Measurements from ENCODE around the gene ARL3. TPM values are rescaled to one million over a fixed set of nuclear protein-coding genes. Genes with fewer than 3 reads are reported as not detected.

The ARL3 gene
- total RNA-seq, 1 donor from 2014 or later = 12.1 TPM

GRCh38 chr10:102676534-102677315, 37.5 kb downstream of the ARL3 start:
- H3K36me3 Mint-ChIP-seq (ENCODE audit: low read depth) = peaks cover 4% of the 10 kb centered on the region
- peak overlapping the region; percentile 26 for H3K4me3 Mint-ChIP-seq (ENCODE audit: unreplicated experiment)
- no peaks in the 10 kb centered on the region for H3K9me3 Mint-ChIP-seq (ENCODE audit: low read depth)
- peaks cover 70% of the 10 kb centered on the region for H3K4me1 Mint-ChIP-seq (ENCODE audit: low read depth)
- no peak for DNase-seq (ENCODE audit: low spot score)
- no peak for TF ChIP-seq CTCF (IDR thresholded peaks at IDR 0.05)
- H3K27me3 Mint-ChIP-seq (ENCODE audit: low read depth) = no peaks in the 10 kb centered on the region
- H3K27ac Mint-ChIP-seq (ENCODE audit: unreplicated experiment) = peak overlapping the region; percentile 99

- peak overlapping the region; percentile 99 for H3K27ac Mint-ChIP-seq (ENCODE audit: unreplicated experiment)
- DNase-seq (ENCODE audit: low spot score) = no peak
- no peaks in the 10 kb centered on the region for H3K27me3 Mint-ChIP-seq (ENCODE audit: low read depth)
- TF ChIP-seq CTCF (IDR thresholded peaks at IDR 0.05) = no peak
- H3K4me1 Mint-ChIP-seq (ENCODE audit: low read depth) = peaks cover 70% of the 10 kb centered on the region
- H3K36me3 Mint-ChIP-seq (ENCODE audit: low read depth) = peaks cover 2% of the 10 kb centered on the region
- no peaks in the 10 kb centered on the region for H3K9me3 Mint-ChIP-seq (ENCODE audit: low read depth)
- peak overlapping the region; percentile 50 for H3K4me3 Mint-ChIP-seq (ENCODE audit: unreplicated experiment)
Observed at GRCh38 chr10:102675666-102676533, 38.3 kb downstream of the ARL3 start.

GRCh38 chr10:102675011-102675665, 39.1 kb downstream of the ARL3 start:
- Mint-ChIP-seq H3K27ac (ENCODE audit: unreplicated experiment) (peak overlapping the region; percentile 99), H3K4me1 (ENCODE audit: low read depth) (peaks cover 70% of the 10 kb centered on the region), H3K27me3 (ENCODE audit: low read depth) (no peaks in the 10 kb centered on the region), H3K9me3 (ENCODE audit: low read depth) (no peaks in the 10 kb centered on the region), H3K36me3 (ENCODE audit: low read depth) (no peaks in the 10 kb centered on the region), H3K4me3 (ENCODE audit: unreplicated experiment) (peak overlapping the region; percentile 50)
- DNase-seq (ENCODE audit: low spot score) = no peak
- no peak for TF ChIP-seq CTCF (IDR thresholded peaks at IDR 0.05)

GRCh38 chr10:102674566-102674965, 39.6 kb downstream of the ARL3 start:
- Mint-ChIP-seq H3K27me3 (ENCODE audit: low read depth) (no peaks in the 10 kb centered on the region), H3K36me3 (ENCODE audit: low read depth) (no peaks in the 10 kb centered on the region), H3K4me1 (ENCODE audit: low read depth) (peaks cover 75% of the 10 kb centered on the region), H3K4me3 (ENCODE audit: unreplicated experiment) (peak overlapping the region; percentile 41), H3K9me3 (ENCODE audit: low read depth) (no peaks in the 10 kb centered on the region), H3K27ac (ENCODE audit: unreplicated experiment) (peak overlapping the region; percentile 99)
- no peak for TF ChIP-seq CTCF (IDR thresholded peaks at IDR 0.05)
- no peak for DNase-seq (ENCODE audit: low spot score)

Data from chondrocyte (in vitro differentiated cells).